ENCODE data around the gene PIN1. TPM values are rescaled to one million over a fixed set of nuclear protein-coding genes. Genes with fewer than 3 reads are reported as not detected.

Gene PIN1
- total RNA-seq, 1 donor from 2014 or later: 57.1 TPM

DNA sequence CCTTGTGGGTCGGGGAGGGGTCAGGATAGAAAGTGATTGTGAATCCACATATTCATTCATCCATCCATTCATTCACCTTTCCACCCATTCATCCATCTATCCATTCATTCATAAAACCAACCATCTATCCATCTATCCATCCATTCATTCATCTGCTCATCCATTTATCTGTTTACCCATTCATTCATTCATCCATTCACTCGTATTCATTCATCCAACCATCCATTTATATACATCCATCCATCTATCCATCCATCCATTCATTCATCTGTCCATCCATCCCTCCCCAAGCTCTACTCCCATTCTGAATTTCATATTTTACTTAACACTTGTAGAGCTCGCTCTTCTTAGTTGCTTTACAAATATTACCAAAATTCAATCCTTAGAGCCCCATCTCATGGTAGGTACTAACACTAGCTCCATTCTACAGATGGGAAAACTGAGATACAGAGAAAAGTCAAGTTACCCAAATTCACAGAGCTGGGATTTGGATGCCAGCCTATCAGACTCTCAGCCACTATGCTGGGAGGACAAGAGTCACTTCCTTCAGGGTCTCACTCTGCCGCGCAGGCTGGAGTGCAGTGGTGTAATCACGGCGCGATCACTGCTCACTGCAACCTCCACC is 37.6 kb downstream of the PIN1 start:
- no peaks in the 10 kb centered on the region for H3K36me3 Mint-ChIP-seq (ENCODE audit: low read depth)
- TF ChIP-seq, protein P1, sequence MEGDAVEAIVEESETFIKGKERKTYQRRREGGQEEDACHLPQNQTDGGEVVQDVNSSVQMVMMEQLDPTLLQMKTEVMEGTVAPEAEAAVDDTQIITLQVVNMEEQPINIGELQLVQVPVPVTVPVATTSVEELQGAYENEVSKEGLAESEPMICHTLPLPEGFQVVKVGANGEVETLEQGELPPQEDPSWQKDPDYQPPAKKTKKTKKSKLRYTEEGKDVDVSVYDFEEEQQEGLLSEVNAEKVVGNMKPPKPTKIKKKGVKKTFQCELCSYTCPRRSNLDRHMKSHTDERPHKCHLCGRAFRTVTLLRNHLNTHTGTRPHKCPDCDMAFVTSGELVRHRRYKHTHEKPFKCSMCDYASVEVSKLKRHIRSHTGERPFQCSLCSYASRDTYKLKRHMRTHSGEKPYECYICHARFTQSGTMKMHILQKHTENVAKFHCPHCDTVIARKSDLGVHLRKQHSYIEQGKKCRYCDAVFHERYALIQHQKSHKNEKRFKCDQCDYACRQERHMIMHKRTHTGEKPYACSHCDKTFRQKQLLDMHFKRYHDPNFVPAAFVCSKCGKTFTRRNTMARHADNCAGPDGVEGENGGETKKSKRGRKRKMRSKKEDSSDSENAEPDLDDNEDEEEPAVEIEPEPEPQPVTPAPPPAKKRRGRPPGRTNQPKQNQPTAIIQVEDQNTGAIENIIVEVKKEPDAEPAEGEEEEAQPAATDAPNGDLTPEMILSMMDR (IDR thresholded peaks at IDR 0.05): no peak
- POLR2A ChIA-PET: no interaction called here
- DNase-seq (no peak), ATAC-seq (ENCODE audit: low read depth) (no peak)
- no peaks in the 10 kb centered on the region for H3K4me1 Mint-ChIP-seq
- CTCF ChIA-PET: no interaction called here
- intact Hi-C loops (cut with micrococcal nuclease): no loop called here
- H3K9me3 Mint-ChIP-seq: no peaks in the 10 kb centered on the region
- peaks cover 8% of the 10 kb centered on the region for H3K27me3 Mint-ChIP-seq
- H3K4me3 Mint-ChIP-seq: no peak overlapping the region
- H3K27ac Mint-ChIP-seq: no peak overlapping the region

DNA sequence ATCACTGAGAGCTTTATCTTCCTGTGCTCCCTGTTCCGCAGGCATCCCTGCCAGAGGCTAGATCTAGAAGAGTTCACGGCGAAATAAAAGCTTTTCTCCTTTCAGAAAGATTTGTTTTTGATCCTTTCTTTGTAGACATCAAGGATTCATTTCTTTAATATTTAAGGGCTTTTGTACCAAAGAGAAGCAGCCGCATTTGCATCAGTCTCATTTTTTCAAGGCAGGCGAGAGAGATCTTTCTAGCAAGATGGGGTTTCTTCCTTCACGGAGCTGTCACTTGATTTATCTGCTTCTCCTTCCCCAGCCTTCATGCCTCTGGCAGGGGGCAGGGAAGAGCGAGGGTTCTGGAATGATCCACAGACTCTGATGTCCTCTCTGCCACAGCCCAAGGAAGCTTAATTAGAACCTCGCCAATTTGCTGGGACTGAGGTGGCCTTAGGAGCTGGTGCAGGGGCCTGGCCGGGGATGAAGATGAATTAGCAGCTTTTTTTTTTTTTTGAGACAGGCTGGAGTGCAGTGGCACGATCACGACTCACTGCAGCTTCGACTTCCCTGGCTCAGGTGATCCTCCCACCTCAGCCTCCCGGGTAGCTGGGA is 40.0 kb downstream of the PIN1 start:
- ChIA-PET CTCF (no interaction called here), POLR2A (no interaction called here)
- H3K27ac Mint-ChIP-seq: no peak overlapping the region
- intact Hi-C loops (cut with micrococcal nuclease): no loop called here
- peaks cover 10% of the 10 kb centered on the region for H3K27me3 Mint-ChIP-seq
- ATAC-seq (ENCODE audit: low read depth) (no peak), DNase-seq (no peak)
- TF ChIP-seq, protein P1 (IDR thresholded peaks at IDR 0.05): no peak
- H3K4me3 Mint-ChIP-seq: no peak overlapping the region
- no peaks in the 10 kb centered on the region for H3K4me1 Mint-ChIP-seq
- no peaks in the 10 kb centered on the region for H3K36me3 Mint-ChIP-seq (ENCODE audit: low read depth)
- no peaks in the 10 kb centered on the region for H3K9me3 Mint-ChIP-seq

DNA sequence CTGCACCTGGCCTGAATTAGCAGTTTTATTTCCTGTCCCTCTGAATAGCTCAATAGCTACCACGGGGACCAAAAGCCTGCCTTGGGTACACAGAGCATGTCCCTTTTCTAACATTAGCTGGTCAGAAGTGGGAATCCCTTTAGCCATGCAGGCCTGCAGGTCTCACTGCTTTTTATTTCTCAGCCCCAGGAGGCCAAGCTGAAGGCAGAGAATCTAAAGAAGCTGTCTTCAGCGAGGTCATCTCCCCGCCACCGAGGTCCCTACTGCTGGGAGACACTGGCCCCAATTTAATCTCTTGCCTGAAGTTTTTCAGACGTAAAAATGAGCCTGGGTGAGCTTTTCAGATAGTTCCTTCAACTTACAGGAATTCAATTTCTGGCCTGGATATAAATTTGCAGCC is 40.7 kb downstream of the PIN1 start:
- no peak for ATAC-seq (ENCODE audit: low read depth)
- TF ChIP-seq, protein P1 (IDR thresholded peaks at IDR 0.05): no peak
- POLR2A ChIA-PET: no interaction called here
- Mint-ChIP-seq H3K27me3 (peaks cover 11% of the 10 kb centered on the region), H3K4me3 (no peak overlapping the region), H3K4me1 (no peaks in the 10 kb centered on the region), H3K27ac (no peak overlapping the region), H3K9me3 (no peaks in the 10 kb centered on the region), H3K36me3 (ENCODE audit: low read depth) (no peaks in the 10 kb centered on the region)
- intact Hi-C loops (cut with micrococcal nuclease): no loop called here
- DNase-seq: no peak
- CTCF ChIA-PET: no interaction called here

DNA sequence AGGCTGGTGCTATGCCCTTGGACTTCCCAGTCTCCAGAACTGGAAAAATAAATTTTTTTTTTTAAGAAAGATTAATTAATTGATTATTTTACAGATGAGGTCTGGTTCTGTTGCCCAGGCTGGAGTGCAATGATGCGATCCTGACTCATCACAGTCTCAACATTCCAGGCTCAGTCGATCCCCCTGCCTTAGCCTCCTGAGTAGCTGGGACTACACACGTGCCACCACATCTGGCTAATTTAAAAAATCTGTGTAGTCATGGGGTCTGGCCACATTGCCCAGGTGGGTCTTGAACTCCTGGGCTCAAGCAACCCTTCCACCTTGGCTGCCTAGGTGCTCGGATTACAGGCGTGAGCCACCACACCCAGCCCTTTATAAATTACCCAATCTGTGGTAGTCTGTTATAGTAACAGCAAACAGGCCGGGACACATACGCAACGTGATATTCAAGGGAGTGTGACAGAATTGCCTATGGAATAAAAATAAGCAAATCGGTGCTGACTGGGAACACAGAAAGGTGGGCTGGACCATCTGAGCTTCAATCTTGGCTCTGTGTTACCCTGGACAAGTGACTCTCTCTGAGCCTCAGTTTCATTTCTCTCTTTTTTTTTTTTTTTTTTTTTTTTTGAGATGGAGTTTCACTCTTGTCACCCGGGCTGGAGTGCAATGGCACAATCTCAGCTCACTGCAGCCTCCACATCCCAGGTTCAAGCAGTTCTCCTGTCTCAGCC is 42.8 kb downstream of the PIN1 start:
- no peaks in the 10 kb centered on the region for H3K4me1 Mint-ChIP-seq
- intact Hi-C loops (cut with micrococcal nuclease): no loop called here
- POLR2A ChIA-PET: no interaction called here
- no peaks in the 10 kb centered on the region for H3K36me3 Mint-ChIP-seq (ENCODE audit: low read depth)
- no peak overlapping the region for H3K27ac Mint-ChIP-seq
- no peaks in the 10 kb centered on the region for H3K9me3 Mint-ChIP-seq
- TF ChIP-seq, protein P1 (IDR thresholded peaks at IDR 0.05): no peak
- DNase-seq (no peak), ATAC-seq (ENCODE audit: low read depth) (no peak)
- no peak overlapping the region for H3K4me3 Mint-ChIP-seq
- CTCF ChIA-PET: no interaction called here
- H3K27me3 Mint-ChIP-seq: peaks cover 11% of the 10 kb centered on the region

DNA sequence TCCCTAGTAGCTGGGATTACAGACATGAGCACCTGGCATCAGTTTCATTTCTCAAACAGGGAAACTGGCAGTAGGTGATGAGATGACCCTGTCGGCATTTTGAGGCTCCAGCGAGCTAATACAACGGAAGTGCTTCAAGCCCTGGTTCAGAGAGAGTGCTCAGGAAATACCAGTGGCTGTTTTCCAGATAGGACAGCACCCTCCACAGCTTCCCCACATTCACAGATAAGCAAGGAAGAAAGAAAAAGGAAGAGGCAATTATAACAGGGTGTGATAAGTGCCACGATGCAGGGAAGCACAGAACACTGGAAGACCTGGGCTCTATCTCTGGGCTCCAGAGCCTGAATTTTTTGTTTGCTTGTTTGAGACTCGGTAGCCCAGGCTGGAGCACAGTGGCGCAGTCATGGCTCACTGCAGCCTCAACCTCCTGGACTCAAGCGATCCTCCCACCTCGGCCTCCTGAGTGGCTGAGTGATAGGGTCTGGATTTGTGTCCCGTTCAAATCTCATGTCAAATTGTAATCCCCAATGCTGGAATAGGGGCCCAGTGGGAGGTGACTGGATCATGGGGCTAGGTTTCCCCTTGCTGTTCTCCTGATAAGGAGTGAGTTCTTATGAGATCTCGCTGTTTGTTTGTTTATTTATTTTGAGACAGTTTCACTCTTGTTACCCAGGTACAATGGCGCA is 43.5 kb downstream of the PIN1 start:
- no peaks in the 10 kb centered on the region for H3K36me3 Mint-ChIP-seq (ENCODE audit: low read depth)
- H3K27me3 Mint-ChIP-seq: peaks cover 11% of the 10 kb centered on the region
- CTCF ChIA-PET: no interaction called here
- TF ChIP-seq, protein P1 (IDR thresholded peaks at IDR 0.05): no peak
- H3K4me1 Mint-ChIP-seq: no peaks in the 10 kb centered on the region
- no peaks in the 10 kb centered on the region for H3K9me3 Mint-ChIP-seq
- intact Hi-C loops (cut with micrococcal nuclease): no loop called here
- DNase-seq: no peak
- POLR2A ChIA-PET: no interaction called here
- no peak for ATAC-seq (ENCODE audit: low read depth)
- H3K4me3 Mint-ChIP-seq: no peak overlapping the region
- H3K27ac Mint-ChIP-seq: no peak overlapping the region
